Measurements from ENCODE around the gene HORMAD2.

Gene HORMAD2

GRCh38 chr22:30114361-30114760 is 34.1 kb downstream of the HORMAD2 start:
- no peak for DNase-seq

- no peak for DNase-seq
Measured at GRCh38 chr22:30115705-30116104, 35.4 kb downstream of the HORMAD2 start.

- no peak for DNase-seq
Measured at GRCh38 chr22:30116362-30117117, 36.3 kb downstream of the HORMAD2 start.

- no peak for DNase-seq
Measured at GRCh38 chr22:30117256-30117655, 37.0 kb downstream of the HORMAD2 start.

GRCh38 chr22:30118291-30118690 is 38.0 kb downstream of the HORMAD2 start:
- DNase-seq: no peak

- no peak for DNase-seq
Measured at GRCh38 chr22:30121960-30122359, 41.7 kb downstream of the HORMAD2 start.

- no peak for DNase-seq
Measured at GRCh38 chr22:30123463-30123862, 43.2 kb downstream of the HORMAD2 start.

- no peak for DNase-seq
Measured at GRCh38 chr22:30127749-30128166, 47.5 kb downstream of the HORMAD2 start.

- no peak for DNase-seq
Measured at GRCh38 chr22:30128511-30128910, 48.2 kb downstream of the HORMAD2 start.

- no peak for DNase-seq
Measured at GRCh38 chr22:30129636-30130035, 49.4 kb downstream of the HORMAD2 start.

GRCh38 chr22:30132290-30132996 is 52.2 kb downstream of the HORMAD2 start:
- DNase-seq: no peak

GRCh38 chr22:30140414-30140813 is 60.1 kb downstream of the HORMAD2 start:
- no peak for DNase-seq

GRCh38 chr22:30143265-30143664 is 63.0 kb downstream of the HORMAD2 start:
- DNase-seq: no peak

GRCh38 chr22:30144391-30144790 is 64.1 kb downstream of the HORMAD2 start:
- DNase-seq: no peak

- no peak for DNase-seq
Measured at GRCh38 chr22:30150212-30150611, 69.9 kb downstream of the HORMAD2 start.

GRCh38 chr22:30158277-30158676 is 78.0 kb downstream of the HORMAD2 start:
- DNase-seq: no peak

GRCh38 chr22:30158744-30159500 is 78.7 kb downstream of the HORMAD2 start:
- DNase-seq: no peak

GRCh38 chr22:30159561-30160353 is 79.5 kb downstream of the HORMAD2 start:
- DNase-seq: no peak

GRCh38 chr22:30161051-30161469 is 80.8 kb downstream of the HORMAD2 start:
- no peak for DNase-seq

- DNase-seq: no peak
Measured at GRCh38 chr22:30167296-30167695, 87.0 kb downstream of the HORMAD2 start.

- DNase-seq: no peak
Measured at GRCh38 chr22:30167734-30168133, 87.5 kb downstream of the HORMAD2 start.

GRCh38 chr22:30169002-30169401 is 88.7 kb downstream of the HORMAD2 start:
- no peak for DNase-seq

GRCh38 chr22:30170129-30170528 is 89.9 kb downstream of the HORMAD2 start:
- DNase-seq: no peak
